Panc1 (cell line): ENCODE data around the gene GNAI2. TPM values are rescaled to one million over a fixed set of nuclear protein-coding genes. Genes with fewer than 3 reads are reported as not detected.
"Not testable (repeated sequence)": the region's sequence is repeated elsewhere in the genome, so short reads cannot be mapped to it uniquely, and the experiment has no call there.

ENCODE experiments used
- ATAC-seq: fragments of 200-7000 bp; cut with Tn5 transposase; 2 replicates; pipeline ENCODE4 v1.9.1; 2020; ENCODE audit warnings: mild to moderate bottlenecking, moderate library complexity
- BruUV-seq: library from RNA; stranded (reverse); fragments of 400-500 nt; replicated peaks from 2 replicates; lab custom pipeline; 2021; lab: Mats Ljungman, UMichigan
- CTCF ChIA-PET: fragments of 300-600 bp; sonication (Branson Sonifier 250); formaldehyde crosslinking; loops from one replicate; lab custom pipeline; 2022; ENCODE audit warnings: antibody characterized with exemption; lab: Charles Lee
- POLR2A ChIA-PET: fragments of 300-600 bp; sonication (Branson Sonifier 250); formaldehyde crosslinking; loops from one replicate; lab custom pipeline; 2022; ENCODE audit warnings: antibody characterized with exemption; lab: Charles Lee
- DNase-seq: peaks from one replicate; pipeline ENCODE4 v3.0.0-alpha.2; 2010; ENCODE audit warnings: low read depth, low spot score
- H3K27ac ChIP-seq: 2 replicates; pipeline ENCODE4 v1.5.1; 2011; ENCODE audit warnings: mild to moderate bottlenecking, low read length, inconsistent platforms
- H3K27me3 ChIP-seq: fragments of 200-500 bp; sonication (Bioruptor generic); 2 replicates; pipeline ENCODE4 v1.6.0; 2014; ENCODE audit warnings: low read length, inconsistent platforms; ENCODE audit not compliant: control insufficient read depth, insufficient read depth
- H3K36me3 ChIP-seq: fragments of 200-500 bp; sonication (Bioruptor generic); 2 replicates; pipeline ENCODE4 v1.5.1; 2014; ENCODE audit warnings: inconsistent platforms, mild to moderate bottlenecking, low read length, moderate library complexity; ENCODE audit not compliant: control insufficient read depth, insufficient read depth
- H3K4me1 ChIP-seq: 2 replicates; pipeline ENCODE4 v1.5.1; 2011; ENCODE audit warnings: inconsistent platforms, mild to moderate bottlenecking, low read length, moderate library complexity; ENCODE audit not compliant: control insufficient read depth, insufficient read depth
- H3K4me3 ChIP-seq, 2 experiments: 2 replicates each; pipeline ENCODE4 v1.5.1; 2011 to 2012; ENCODE audit warnings: low read depth in 2 of 2, low read length in 2 of 2, mild to moderate bottlenecking in 2 of 2, inconsistent platforms in 1 of 2, moderate library complexity in 1 of 2
- H3K9me3 ChIP-seq: fragments of 200-500 bp; sonication (Bioruptor generic); 2 replicates; pipeline ENCODE4 v1.5.1; 2014; ENCODE audit warnings: low read depth, mild to moderate bottlenecking, inconsistent platforms, low read length, moderate library complexity; ENCODE audit not compliant: control insufficient read depth, insufficient read depth
- POLR2AphosphoS5 ChIP-seq: IDR thresholded peaks from 2 replicates; pipeline ENCODE4 v1.6.1; 2012; ENCODE audit warnings: mild to moderate bottlenecking, low read depth, low read length, moderate library complexity
- SIN3A ChIP-seq: IDR thresholded peaks from 2 replicates; pipeline ENCODE4 v1.6.1; 2012; ENCODE audit warnings: low read depth, mild to moderate bottlenecking, low read length, moderate library complexity, borderline replicate concordance; ENCODE audit not compliant: insufficient read depth
- TCF7L2 ChIP-seq: IDR thresholded peaks from 2 replicates; pipeline ENCODE4 v1.6.1; 2011; ENCODE audit warnings: mild to moderate bottlenecking, low read depth, low read length, inconsistent platforms
- in situ Hi-C: cut with HindIII; loops from 2 replicates; pipeline ENCODE4 v1.10.0; 2016; ENCODE audit warnings: low sequenced_read_pairs, low pct_unique_long_range_greater_than_20kb
- intact Hi-C: fragments of 100-400 bp; cut with micrococcal nuclease; formaldehyde crosslinking; loops from one replicate; pipeline ENCODE4 v1.10.0; 2022; ENCODE audit not compliant: unreplicated experiment
- total RNA-seq: library from RNA; stranded (reverse); gene quantifications from one replicate; pipeline ENCODE4 v1.2.1, GENCODE V29; 2021; ENCODE audit not compliant: unreplicated experiment
- TF ChIP-seq, protein P1 (sequence below): fragments of 450-650 bp; IDR thresholded peaks from 2 replicates; pipeline ENCODE4 v1.5.1; 2017; ENCODE audit warnings: mild to moderate bottlenecking
- TF ChIP-seq, protein P2 (sequence below), 2 experiments: IDR thresholded peaks; 2 replicates each; pipeline ENCODE4 v1.6.1; 2011 to 2012; ENCODE audit warnings: low read depth in 2 of 2, control low read depth in 1 of 2, low read length in 1 of 2, mild to moderate bottlenecking in 1 of 2, moderate library complexity in 1 of 2; ENCODE audit not compliant: insufficient read depth in 1 of 2

Gene GNAI2
- total RNA-seq, 1 experiment from 2014 or later, result 170 TPM

DNA sequence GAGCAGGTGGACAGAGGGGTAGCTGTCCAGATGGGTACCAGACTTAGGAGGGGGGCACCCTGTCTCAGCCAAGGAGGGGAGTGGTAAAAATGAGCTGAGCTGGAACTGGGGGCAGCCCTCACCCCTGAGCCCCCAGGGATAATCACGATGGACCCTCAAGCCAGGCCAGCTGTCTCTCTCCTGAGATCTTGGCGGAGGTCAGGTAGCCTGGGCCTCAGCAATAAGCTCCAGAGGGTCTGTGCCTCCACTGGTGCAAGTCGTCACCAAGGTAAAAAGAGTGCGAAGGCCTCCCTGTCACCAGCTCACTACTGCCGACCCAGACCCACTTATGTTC lies 25.9 kb upstream of the GNAI2 start:
- ChIA-PET CTCF (no interaction called here), POLR2A (interaction anchor here (0.6 to 1.0 kb wide), 2 partner anchors 15 to 1577 kb away, joined by 3 to 4 read pairs; no protein-coding TSS in a partner anchor)
- DNase-seq (no peak), ATAC-seq (no peak)
- no peak for TF ChIP-seq POLR2AphosphoS5
- TF ChIP-seq TCF7L2, result no peak
- TF ChIP-seq, protein P1, sequence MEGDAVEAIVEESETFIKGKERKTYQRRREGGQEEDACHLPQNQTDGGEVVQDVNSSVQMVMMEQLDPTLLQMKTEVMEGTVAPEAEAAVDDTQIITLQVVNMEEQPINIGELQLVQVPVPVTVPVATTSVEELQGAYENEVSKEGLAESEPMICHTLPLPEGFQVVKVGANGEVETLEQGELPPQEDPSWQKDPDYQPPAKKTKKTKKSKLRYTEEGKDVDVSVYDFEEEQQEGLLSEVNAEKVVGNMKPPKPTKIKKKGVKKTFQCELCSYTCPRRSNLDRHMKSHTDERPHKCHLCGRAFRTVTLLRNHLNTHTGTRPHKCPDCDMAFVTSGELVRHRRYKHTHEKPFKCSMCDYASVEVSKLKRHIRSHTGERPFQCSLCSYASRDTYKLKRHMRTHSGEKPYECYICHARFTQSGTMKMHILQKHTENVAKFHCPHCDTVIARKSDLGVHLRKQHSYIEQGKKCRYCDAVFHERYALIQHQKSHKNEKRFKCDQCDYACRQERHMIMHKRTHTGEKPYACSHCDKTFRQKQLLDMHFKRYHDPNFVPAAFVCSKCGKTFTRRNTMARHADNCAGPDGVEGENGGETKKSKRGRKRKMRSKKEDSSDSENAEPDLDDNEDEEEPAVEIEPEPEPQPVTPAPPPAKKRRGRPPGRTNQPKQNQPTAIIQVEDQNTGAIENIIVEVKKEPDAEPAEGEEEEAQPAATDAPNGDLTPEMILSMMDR, result no peak
- TF ChIP-seq SIN3A, result no peak
- TF ChIP-seq, protein P2, sequence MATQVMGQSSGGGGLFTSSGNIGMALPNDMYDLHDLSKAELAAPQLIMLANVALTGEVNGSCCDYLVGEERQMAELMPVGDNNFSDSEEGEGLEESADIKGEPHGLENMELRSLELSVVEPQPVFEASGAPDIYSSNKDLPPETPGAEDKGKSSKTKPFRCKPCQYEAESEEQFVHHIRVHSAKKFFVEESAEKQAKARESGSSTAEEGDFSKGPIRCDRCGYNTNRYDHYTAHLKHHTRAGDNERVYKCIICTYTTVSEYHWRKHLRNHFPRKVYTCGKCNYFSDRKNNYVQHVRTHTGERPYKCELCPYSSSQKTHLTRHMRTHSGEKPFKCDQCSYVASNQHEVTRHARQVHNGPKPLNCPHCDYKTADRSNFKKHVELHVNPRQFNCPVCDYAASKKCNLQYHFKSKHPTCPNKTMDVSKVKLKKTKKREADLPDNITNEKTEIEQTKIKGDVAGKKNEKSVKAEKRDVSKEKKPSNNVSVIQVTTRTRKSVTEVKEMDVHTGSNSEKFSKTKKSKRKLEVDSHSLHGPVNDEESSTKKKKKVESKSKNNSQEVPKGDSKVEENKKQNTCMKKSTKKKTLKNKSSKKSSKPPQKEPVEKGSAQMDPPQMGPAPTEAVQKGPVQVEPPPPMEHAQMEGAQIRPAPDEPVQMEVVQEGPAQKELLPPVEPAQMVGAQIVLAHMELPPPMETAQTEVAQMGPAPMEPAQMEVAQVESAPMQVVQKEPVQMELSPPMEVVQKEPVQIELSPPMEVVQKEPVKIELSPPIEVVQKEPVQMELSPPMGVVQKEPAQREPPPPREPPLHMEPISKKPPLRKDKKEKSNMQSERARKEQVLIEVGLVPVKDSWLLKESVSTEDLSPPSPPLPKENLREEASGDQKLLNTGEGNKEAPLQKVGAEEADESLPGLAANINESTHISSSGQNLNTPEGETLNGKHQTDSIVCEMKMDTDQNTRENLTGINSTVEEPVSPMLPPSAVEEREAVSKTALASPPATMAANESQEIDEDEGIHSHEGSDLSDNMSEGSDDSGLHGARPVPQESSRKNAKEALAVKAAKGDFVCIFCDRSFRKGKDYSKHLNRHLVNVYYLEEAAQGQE (IDR thresholded peaks at IDR 0.05; ENCODE audit: insufficient read depth in 1 of 2, low read depth in 2 of 2, low read length in 1 of 2), result no peak
- Histone ChIP-seq H3K36me3 (no peaks in the 10 kb centered on the region), H3K4me3 (no peak overlapping the region), H3K9me3 (no peaks in the 10 kb centered on the region), H3K27ac (no peak overlapping the region), H3K27me3 (no peaks in the 10 kb centered on the region), H3K4me1 (no peaks in the 10 kb centered on the region; the same call in 1 of the 2 replicates)
- intact Hi-C loops, result no loop called here
- no TSS peak for BruUV-seq
- in situ Hi-C loops, result no loop called here

DNA sequence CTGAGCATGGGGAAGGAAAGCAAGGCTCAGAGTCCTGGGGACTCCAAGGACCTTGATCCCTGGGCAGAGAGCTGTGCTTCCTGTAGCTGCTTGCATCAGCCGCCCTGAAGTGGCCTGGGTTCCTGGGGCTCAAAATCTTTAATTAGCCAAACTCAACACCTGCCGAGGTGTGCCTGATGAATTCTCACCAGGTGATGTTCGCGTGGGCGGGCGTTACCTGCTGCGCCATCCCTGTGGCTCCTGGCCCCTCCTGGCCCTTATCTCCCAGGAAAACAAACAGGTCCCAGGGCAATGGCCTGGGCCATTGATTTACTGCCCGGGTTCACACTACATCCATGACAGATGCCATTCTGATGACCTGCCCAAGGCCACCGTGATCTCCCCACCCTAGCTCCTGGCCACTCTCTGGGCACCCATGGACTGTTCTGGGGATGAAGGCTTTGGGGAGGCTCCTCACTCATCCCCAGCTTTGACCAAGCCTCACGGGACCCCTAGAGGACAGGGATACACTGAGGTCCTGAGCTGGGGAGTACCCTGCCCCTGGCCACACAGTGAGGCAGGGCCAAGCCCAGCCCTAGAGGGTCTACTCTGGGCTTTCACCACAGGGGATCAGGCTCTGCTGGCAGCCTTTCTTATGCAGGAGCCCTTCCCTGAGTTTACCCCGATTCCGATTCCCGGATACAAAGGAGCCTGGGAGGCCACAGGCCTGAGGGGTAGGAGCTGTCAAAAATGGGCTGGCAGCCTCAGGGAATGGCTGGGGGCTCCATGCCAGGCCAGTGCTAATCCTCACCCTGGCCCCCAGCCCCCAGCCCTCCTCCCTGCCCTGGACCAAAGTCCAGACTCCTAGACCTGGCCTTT lies 25.3 kb upstream of the GNAI2 start:
- H3K4me1 ChIP-seq, result no peaks in the 10 kb centered on the region; the same call in 1 of the 2 replicates
- H3K9me3 ChIP-seq, result no peaks in the 10 kb centered on the region
- intact Hi-C loops (no loop called here), in situ Hi-C loops (no loop called here)
- TF ChIP-seq, protein P2 (IDR thresholded peaks at IDR 0.05; ENCODE audit: insufficient read depth in 1 of 2, low read depth in 2 of 2, low read length in 1 of 2), result no peak
- TF ChIP-seq SIN3A (no peak), TCF7L2 (no peak), POLR2AphosphoS5 (no peak)
- TF ChIP-seq, protein P1, result no peak
- no peaks in the 10 kb centered on the region for H3K36me3 ChIP-seq
- ATAC-seq, result no peak
- no TSS peak for BruUV-seq
- no peak for DNase-seq
- ChIA-PET POLR2A (interaction anchor here (0.6 to 1.0 kb wide), 2 partner anchors 14 to 1577 kb away, joined by 3 to 4 read pairs; no protein-coding TSS in a partner anchor), CTCF (no interaction called here)
- H3K4me3 ChIP-seq, result no peak overlapping the region
- no peaks in the 10 kb centered on the region for H3K27me3 ChIP-seq
- H3K27ac ChIP-seq, result no peak overlapping the region

DNA sequence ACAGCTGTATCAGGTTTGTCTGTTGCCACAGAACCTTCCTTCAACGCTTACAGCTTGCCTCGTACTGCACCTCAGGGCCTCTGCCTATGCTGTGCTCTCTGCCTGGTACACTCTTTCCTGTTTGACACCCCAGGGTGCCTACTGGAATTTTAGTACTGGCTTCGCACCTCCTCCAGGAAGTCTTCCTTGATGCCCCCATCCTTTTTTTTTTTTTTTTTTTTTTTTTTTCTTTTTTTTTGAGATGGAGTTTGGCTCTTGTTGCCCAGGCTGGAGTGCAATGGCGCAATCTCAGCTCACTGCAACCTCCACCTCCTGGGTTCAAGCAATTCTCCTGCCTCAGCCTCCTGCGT lies 24.7 kb upstream of the GNAI2 start:
- CTCF ChIA-PET, DNase-seq, H3K4me1 ChIP-seq, H3K27me3 ChIP-seq, H3K9me3 ChIP-seq, ATAC-seq, H3K4me3 ChIP-seq, H3K36me3 ChIP-seq, BruUV-seq, in situ Hi-C loops, H3K27ac ChIP-seq, intact Hi-C loops: not testable (repeated sequence)
- POLR2A ChIA-PET, result interaction anchor here (1.0 kb wide), 1 partner anchor 13 kb away, joined by 4 read pairs; no protein-coding TSS in a partner anchor
